Endometrial microvascular endothelial cells (primary cell): ENCODE measurements around the gene SLC6A17. TPM values are rescaled to one million over a fixed set of nuclear protein-coding genes. Genes with fewer than 3 reads are reported as not detected.

Experiments
- in situ Hi-C: cut with HindIII; loops from 2 replicates; pipeline ENCODE4 v1.10.0; 2017; ENCODE audit warnings: low sequenced_read_pairs, low pct_unique_long_range_greater_than_20kb; ENCODE audit errors: inconsistent ontology term
- total RNA-seq: library from RNA; depleted of rRNA; stranded (reverse); fragments of >200 nt; gene quantifications from one replicate; pipeline ENCODE4 v1.2.3, GENCODE V29; 2015; ENCODE audit errors: inconsistent ontology term

The SLC6A17 gene
- total RNA-seq, 1 donor from 2014 or later: under 0.01 TPM

- in situ Hi-C loops: no loop called here
Observed at GRCh38 chr1:110133436-110133835, 16.9 kb upstream of the SLC6A17 start.

GRCh38 chr1:110134050-110134595, 16.2 kb upstream of the SLC6A17 start:
- in situ Hi-C loops: no loop called here

GRCh38 chr1:110135246-110135645, 15.0 kb upstream of the SLC6A17 start:
- in situ Hi-C loops: no loop called here

GRCh38 chr1:110135666-110136065, 14.6 kb upstream of the SLC6A17 start:
- in situ Hi-C loops: no loop called here

- in situ Hi-C loops: no loop called here
Observed at GRCh38 chr1:110136911-110137310, 13.4 kb upstream of the SLC6A17 start.

- in situ Hi-C loops: no loop called here
Observed at GRCh38 chr1:110138956-110139355, 11.3 kb upstream of the SLC6A17 start.

- in situ Hi-C loops: no loop called here
Observed at GRCh38 chr1:110144366-110144765, 5.9 kb upstream of the SLC6A17 start.

GRCh38 chr1:110148961-110149360, 1.3 kb upstream of the SLC6A17 start:
- in situ Hi-C loops: no loop called here

GRCh38 chr1:110151175-110151669, 928 bp downstream of the SLC6A17 start:
- in situ Hi-C loops: no loop called here

GRCh38 chr1:110152133-110152785, 2.0 kb downstream of the SLC6A17 start:
- in situ Hi-C loops: no loop called here

- in situ Hi-C loops: no loop called here
Observed at GRCh38 chr1:110153407-110153950, 3.2 kb downstream of the SLC6A17 start.

GRCh38 chr1:110155878-110156522, 5.7 kb downstream of the SLC6A17 start:
- in situ Hi-C loops: no loop called here

GRCh38 chr1:110158261-110158660, 8.0 kb downstream of the SLC6A17 start:
- in situ Hi-C loops: no loop called here

- in situ Hi-C loops: no loop called here
Observed at GRCh38 chr1:110159168-110159567, 8.9 kb downstream of the SLC6A17 start.

GRCh38 chr1:110160538-110161100, 10.3 kb downstream of the SLC6A17 start:
- in situ Hi-C loops: no loop called here

- in situ Hi-C loops: no loop called here
Observed at GRCh38 chr1:110161165-110161564, 10.9 kb downstream of the SLC6A17 start.

GRCh38 chr1:110161849-110162248, 11.6 kb downstream of the SLC6A17 start:
- in situ Hi-C loops: no loop called here

GRCh38 chr1:110163591-110163990, 13.3 kb downstream of the SLC6A17 start:
- in situ Hi-C loops: no loop called here

GRCh38 chr1:110164725-110165350, 14.5 kb downstream of the SLC6A17 start:
- in situ Hi-C loops: no loop called here
